GM13977 (cell line): ENCODE measurements around the gene CCNL2.

Source experiments
- DNase-seq: peaks from one replicate; pipeline ENCODE4 v3.0.0; 2012; ENCODE audit warnings: low spot score
- CTCF ChIP-seq: IDR thresholded peaks from 2 replicates; pipeline ENCODE4 v1.5.1; 2012; ENCODE audit warnings: mild to moderate bottlenecking, control low read depth; ENCODE audit not compliant: insufficient read depth; ENCODE audit errors: extremely low read depth, missing control alignments
- in situ Hi-C: fragments of 300-500 bp; cut with MboI; formaldehyde crosslinking; loops from one replicate; pipeline ENCODE4 v1.12.0; 2022; ENCODE audit warnings: low sequenced_read_pairs, low pct_unique_long_range_greater_than_20kb, mixed read lengths, inconsistent platforms; ENCODE audit not compliant: unreplicated experiment

The CCNL2 gene

GRCh38 chr1:1336931-1337792 lies 62.0 kb downstream of the CCNL2 start:
- in situ Hi-C loops = no loop called here
- no peak for TF ChIP-seq CTCF
- DNase-seq = no peak

DNA sequence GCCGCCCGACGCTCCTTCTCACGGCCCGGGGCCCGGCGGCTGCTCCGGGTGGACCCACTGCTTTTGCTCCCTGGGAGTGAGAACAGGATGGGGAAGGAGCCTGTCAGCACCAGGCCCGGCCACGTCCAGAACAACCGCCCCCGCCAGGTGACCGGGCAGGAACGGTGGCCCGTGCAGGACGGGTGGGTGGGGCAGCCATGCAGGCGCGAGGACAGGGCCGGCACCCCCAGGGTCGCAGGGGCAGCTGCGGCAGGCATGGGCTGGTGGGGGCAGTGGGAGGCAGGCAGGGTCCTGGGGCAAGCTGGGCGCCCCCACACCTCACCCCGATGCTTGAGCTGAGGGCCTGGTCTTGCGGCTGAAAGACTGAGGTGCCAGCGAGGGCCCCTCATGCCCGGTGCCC lies 62.7 kb downstream of the CCNL2 start:
- no peak for TF ChIP-seq CTCF
- DNase-seq = no peak
- in situ Hi-C loops = no loop called here

- no peak for TF ChIP-seq CTCF
- DNase-seq = no peak
- in situ Hi-C loops = no loop called here
Observed at GRCh38 chr1:1335792-1336248, 63.3 kb downstream of the CCNL2 start.
